IPS-11a (cell line): ENCODE data around the gene TSSC4.
A peak's percentile ranks its signal among the peaks of the same experiment; 100 is the strongest.

Experiments
- H3K4me3 ChIP-seq: one replicate; pipeline ENCODE4 v1.5.1; 2013; ENCODE audit warnings: low read depth, low read length, control low read depth

The TSSC4 gene

GRCh38 chr11:2368851-2369180 is 31.7 kb upstream of the TSSC4 start:
- H3K4me3 ChIP-seq = no peak overlapping the region

DNA sequence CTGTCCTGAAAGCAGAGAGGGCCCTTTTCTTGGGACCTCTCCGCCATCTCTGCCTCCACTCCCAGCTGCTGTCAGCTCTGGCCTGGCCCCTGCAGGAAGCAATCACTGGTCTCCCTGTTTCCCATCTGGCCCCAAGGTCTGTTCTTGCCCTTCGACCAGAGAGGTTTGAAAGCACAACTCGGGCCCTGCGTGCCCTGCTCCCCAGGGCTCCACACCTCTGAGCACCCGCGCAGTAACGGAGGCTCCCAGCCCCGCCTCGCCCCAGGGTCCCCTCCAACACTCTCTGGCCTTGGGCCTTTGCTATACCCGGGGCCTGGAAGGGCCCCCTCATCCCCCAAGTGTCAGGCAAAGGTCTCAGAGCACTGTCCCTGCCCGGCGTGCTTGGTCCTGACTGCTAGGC is 31.2 kb upstream of the TSSC4 start:
- H3K4me3 ChIP-seq = no peak overlapping the region

DNA sequence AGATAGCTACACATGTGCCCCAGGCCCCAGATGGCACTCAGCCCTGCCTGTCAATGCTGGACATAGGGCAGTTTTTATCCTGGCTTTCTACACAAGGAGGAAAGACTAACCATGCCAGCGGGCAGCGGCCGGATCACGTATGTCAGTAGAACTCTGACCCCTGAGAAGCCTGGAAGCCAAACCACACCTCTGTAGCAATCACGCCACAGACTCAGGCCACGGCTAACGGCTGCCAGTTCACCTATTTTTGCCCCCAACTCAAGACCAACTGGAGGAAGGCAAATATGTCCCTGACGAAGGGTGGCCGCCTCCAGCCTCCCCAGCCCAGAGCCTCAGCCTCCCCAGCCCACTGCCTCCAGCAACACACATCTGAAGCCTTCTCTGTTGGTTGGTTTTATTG is 30.7 kb upstream of the TSSC4 start:
- no peak overlapping the region for H3K4me3 ChIP-seq

- H3K4me3 ChIP-seq = no peak overlapping the region
Observed at GRCh38 chr11:2374456-2375201, 25.9 kb upstream of the TSSC4 start.

DNA sequence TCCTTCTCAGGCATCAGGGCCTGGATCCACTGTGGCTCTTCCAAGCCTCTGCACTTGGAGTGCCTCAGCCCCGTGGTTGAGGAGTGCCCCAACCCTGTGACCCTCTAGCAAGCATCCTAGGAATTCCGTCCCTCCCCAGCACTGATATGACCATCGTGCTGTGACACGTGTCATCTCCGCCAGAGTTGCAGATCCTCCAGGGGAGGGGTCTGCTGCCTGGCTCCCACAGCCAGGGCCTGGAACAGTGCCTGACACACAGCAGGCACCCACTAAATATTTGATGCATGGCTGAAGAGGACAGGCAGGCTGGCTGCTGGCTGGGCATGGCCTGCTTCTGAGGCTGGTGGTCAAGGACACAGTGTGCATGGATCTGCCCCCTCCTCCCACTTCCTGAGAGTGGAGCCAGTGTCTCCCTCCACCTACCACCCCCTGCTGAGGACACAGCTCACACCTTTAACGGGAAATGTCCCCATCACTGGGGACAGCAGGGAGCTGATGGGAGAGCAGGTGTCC is 25.2 kb upstream of the TSSC4 start:
- H3K4me3 ChIP-seq = no peak overlapping the region

DNA sequence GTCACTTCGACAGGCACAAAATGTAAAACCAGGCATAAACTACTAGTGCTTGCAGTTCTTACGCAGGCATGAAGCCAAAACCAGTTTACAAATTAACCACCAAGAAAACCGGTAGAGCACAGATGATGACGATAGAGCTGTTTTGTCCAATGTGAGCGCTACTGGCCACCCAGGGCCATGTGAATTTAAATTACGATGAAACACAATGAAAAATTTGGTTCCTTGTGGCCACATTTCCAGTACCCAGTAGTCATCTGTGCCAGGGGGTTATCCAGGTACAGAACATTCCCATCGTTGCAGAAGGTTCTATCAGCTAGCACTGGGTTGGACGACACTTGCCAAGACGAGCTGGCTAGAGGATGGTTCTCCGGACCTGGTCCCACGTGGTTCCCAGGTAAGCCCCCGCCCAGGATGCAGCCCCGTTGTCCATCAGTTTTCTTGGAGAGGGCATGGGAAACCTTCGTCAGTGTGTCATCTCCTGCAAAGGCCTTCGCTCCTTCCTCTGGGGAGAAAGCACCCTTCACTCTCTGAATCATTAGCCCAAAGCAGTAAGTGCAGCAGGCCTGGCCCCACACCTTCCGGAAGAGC is 24.5 kb upstream of the TSSC4 start:
- no peak overlapping the region for H3K4me3 ChIP-seq

DNA sequence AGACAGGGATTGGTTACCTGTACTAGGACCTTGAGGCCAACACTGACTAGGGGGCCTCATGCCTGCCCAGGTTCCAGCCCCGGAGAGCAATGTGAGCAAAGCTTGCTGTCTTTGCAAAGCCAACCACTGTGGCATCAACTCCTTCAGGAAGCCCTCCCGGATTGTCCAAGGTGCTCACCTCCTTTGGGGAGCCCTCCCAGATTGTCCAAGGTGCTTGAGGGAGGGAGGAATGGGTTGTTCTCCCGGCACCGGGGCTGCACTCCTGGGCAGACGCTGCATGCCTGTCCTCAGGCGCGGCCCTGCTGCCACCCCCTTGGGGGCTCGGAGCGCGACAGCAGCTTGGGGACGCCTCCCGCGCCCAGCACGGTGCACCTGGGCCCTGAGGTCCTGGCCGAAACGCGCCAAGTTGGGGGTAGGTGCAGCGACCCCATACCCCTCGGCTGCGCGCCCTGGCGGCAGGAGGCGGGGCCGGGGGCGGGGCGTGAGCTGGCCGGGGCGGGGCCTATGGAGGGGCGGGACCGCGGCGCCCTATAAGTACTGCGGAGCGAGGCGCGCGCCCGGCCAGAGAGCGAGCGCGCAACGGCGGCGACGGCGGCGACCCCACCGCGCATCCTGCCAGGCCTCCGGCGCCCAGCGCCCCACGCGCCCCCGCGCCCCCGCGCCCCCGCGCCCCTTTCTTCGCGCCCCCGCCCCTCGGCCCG is 23.6 kb upstream of the TSSC4 start, which contains the start of gene CD81:
Gene CD81, plus strand, starts transcription at position 560 of the 701 bp plus-strand sequence. CDS start 240 bp downstream, outside the sequence.
- peak within 1 kb of the TSS; percentile 87 for H3K4me3 ChIP-seq

- peak overlapping the region; percentile 87 for H3K4me3 ChIP-seq
Observed at GRCh38 chr11:2377511-2378443, 22.8 kb upstream of the TSSC4 start.

GRCh38 chr11:2378527-2379210 is 21.9 kb upstream of the TSSC4 start:
- peak overlapping the region; percentile 87 for H3K4me3 ChIP-seq

DNA sequence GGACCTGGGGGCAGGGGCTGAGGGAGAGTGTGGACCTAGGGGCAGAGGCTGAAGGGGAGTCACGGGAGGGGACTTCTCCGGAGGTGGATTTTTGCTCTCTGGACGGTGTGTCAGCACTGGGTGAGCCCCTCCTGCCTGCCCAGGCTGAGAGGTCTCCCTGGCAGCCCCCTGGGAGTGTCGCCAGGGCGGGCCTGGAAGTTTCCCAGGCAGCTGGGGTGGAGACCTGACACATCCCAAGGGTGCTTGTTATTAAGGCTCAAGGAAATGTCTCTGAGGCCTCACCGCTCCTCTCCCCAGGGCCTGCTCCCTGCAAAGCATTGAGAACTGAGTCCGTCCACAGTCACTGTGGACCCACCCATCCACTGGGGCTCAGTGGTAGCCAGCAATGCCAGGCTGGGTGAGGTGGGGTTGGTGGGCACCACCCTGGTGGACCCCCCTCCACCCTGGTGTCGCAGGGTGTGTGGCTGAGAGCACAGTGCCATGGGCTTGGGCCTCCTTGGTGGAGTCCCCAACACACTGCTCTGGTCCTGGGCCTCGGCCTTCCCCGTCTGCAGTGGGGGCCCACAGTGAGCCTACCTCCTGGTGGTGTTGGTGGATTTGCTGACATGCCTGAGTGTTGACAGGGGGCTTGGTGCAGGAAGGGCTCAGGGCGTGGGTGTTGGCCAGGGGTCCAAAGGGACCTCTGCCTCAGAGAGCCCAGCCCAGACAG is 20.9 kb upstream of the TSSC4 start:
- peak overlapping the region; percentile 4 for H3K4me3 ChIP-seq

- H3K4me3 ChIP-seq = no peak overlapping the region
Observed at GRCh38 chr11:2380396-2380795, 20.2 kb upstream of the TSSC4 start.

GRCh38 chr11:2380807-2381350 is 19.7 kb upstream of the TSSC4 start:
- H3K4me3 ChIP-seq = no peak overlapping the region

- no peak overlapping the region for H3K4me3 ChIP-seq
Observed at GRCh38 chr11:2381494-2382128, 18.9 kb upstream of the TSSC4 start.

- no peak overlapping the region for H3K4me3 ChIP-seq
Observed at GRCh38 chr11:2382129-2382517, 18.4 kb upstream of the TSSC4 start.

DNA sequence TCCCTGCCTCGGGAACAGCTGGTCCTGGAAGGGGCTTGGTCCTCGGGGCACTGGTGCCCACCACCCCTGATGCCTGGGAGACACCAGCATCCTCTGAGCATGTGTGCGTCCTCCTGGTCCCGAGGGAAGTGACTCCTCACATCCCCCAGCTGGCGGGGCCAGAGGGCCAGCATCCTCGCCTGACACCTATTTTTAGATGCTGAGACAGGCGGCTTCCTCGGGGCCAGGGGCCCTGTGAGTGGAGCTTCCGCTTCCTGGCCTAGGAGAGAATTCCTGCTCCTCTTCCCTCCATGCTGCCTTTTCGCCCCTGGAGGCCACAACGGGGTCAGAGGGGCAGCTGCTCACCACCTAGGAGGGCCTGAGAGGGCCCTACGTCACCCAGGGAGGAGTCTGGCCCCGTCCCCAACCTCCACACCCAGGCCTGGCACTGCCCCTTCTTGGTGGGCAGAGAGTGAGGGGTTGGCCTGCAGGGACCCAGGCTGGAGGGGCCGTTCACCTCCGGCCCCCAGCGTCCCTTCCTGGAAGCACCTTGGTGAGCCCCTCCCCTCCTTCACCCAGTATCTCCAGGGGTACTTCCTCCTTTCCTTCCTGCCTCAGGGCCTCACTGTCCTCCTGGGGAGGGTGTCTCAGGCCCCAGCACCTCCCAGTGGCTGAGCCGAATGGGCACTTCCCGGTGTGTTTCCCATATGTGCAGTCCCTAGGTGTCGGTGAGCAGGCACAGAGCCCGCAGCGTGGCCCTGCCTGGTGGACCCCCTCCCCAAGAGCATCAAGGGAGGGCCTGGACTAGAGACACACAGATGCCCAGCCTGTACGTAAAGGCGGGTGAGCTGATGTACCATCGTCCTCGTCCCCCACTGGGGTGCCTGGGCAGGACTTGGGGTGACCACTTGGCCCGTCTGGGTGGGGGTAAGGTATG is 17.4 kb upstream of the TSSC4 start:
- no peak overlapping the region for H3K4me3 ChIP-seq

DNA sequence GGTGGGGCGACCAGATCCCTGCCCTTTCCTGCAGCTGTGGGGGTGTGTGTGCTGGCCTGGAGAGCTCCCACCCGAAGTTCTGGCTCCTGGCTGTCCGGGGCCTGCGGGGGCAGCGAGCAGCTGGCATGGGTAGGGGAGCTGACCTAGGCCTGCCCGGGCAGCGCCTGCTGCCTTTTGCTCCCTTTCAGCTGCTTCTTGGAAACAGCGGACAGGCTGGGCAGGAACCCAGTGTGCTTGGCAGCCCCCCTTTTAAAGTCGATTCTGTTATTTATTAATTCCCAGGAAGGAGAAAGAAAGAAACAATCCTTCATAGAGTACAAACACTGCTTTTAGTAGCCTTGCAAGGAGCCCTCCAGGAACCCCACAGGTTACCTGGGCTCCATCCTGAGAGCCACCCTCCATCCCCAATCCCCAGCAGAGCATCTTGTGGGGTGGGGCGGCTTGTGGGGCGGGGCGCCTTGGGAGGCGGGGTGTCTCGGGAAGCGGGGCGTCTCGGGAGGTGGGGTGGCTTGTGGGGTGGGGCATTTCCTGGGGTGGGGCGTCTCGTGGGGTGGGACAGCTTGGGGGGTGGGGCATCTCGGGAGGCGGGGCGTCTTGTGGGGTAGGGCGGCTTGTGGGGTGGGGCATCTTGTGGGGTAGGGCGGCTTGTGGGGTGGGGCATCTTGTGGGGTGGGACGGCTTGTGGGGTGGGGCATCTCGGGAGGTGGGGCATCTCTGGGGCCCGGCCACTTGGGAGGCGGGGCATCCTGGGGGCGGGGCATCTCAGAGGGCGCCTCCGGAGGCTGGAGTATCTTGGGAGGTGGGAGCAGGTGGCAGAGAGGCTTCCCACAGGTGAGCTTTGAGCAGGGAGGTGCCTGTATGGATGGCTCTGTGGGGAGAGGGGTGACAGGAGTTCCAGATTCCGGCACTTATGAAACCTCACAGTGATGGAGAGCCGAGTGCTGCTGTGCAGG is 16.4 kb upstream of the TSSC4 start:
- no peak overlapping the region for H3K4me3 ChIP-seq
